ENCODE results near the gene TMC4. TPM values are rescaled to one million over a fixed set of nuclear protein-coding genes. Genes with fewer than 3 reads are reported as not detected.
"Not testable (repeated sequence)": the region's sequence is repeated elsewhere in the genome, so short reads cannot be mapped to it uniquely, and the experiment has no call there.

The TMC4 gene
- total RNA-seq, 1 donor from 2014 or later = 48.3 TPM

- intact Hi-C loops (cut with DNase I) = no loop called here
- no peak overlapping the region for H3K27ac ChIP-seq
- ATAC-seq = peak; percentile 80
- no peak overlapping the region for H3K4me3 ChIP-seq
- H3K36me3 ChIP-seq = peaks cover 5% of the 10 kb centered on the region
- no peaks in the 10 kb centered on the region for H3K4me1 ChIP-seq
- no peak for DNase-seq
- no peaks in the 10 kb centered on the region for H3K27me3 ChIP-seq
- no peak for TF ChIP-seq CTCF (IDR thresholded peaks at IDR 0.05)
- no peaks in the 10 kb centered on the region for H3K9me3 ChIP-seq
These were observed 5.8 kb upstream of the TMC4 start for GRCh38 chr19:54178581-54179261.

DNA sequence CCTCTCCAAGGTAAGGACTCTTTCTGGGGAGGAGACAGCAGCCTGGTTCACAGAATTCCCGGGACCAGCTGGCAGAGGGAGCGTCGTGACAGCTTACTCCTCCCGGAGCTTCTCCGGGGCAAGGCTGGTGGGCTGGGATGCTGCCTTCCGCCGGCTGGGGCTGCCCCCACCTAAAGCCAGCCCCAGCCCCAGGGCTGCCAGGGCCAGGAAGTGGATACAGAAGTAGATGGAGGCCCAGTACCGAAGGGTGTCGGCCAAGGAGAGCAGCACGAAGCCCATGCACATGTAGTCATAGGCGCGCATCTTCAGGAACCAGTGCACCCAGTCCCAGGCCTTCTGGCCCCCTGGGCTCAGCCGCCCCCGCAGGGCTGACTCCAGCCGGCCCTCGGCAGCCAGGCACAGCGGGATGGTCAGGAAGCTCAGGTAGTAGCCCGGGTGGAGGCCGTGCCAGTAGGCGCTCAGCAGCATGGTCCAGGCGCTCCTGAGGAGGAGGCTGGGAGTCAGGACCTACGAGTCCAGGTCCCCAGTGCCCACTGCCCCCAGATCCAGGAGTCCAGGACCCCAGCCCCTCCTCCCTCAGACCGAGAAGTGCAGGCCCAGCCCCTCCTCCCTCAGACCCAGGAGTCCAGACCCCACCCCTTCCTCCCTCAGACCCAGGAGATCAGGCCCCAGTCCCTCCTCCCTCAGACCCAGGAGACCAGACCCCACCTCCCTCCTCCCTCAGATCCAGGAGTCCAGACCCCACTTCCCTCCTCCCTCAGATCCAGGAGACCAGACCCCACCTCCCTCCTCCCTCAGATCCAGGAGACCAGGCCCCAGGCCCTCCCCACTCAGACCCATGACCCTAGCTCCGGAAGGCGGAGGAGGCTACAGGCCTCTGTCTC is 1.2 kb upstream of the TMC4 start:
- no peak for TF ChIP-seq CTCF (IDR thresholded peaks at IDR 0.05)
- Histone ChIP-seq H3K4me3 (no peak overlapping the region), H3K36me3 (no peaks in the 10 kb centered on the region), H3K27ac (no peak overlapping the region), H3K9me3 (no peaks in the 10 kb centered on the region), H3K27me3 (no peaks in the 10 kb centered on the region), H3K4me1 (no peaks in the 10 kb centered on the region)
- ATAC-seq = no peak
- no peak for DNase-seq
- intact Hi-C loops (cut with DNase I) = no loop called here

DNA sequence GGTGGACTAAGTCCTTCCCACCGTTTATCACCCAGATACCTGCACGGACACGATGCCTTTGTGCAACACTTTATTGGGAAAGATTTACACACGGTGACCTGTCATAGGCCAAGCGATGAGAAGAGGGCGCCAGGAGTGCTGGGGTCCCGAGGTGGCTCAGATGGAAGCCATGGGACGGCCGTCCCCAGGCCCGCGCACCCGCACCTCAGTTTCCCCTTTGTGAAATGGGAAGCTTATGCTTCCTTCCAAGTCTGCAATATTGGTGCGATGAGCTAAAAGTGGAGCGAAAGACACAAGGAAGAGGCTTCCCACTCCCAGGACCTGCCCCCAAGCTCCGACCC is 369 bp upstream of the TMC4 start:
- Histone ChIP-seq H3K27me3 (no peaks in the 10 kb centered on the region), H3K36me3 (no peaks in the 10 kb centered on the region), H3K9me3 (no peaks in the 10 kb centered on the region), H3K4me1 (peaks cover 1% of the 10 kb centered on the region), H3K4me3 (no peak overlapping the region), H3K27ac (no peak overlapping the region)
- intact Hi-C loops (cut with DNase I) = no loop called here
- ATAC-seq (no peak), DNase-seq (no peak)
- TF ChIP-seq CTCF (IDR thresholded peaks at IDR 0.05) = no peak

DNA sequence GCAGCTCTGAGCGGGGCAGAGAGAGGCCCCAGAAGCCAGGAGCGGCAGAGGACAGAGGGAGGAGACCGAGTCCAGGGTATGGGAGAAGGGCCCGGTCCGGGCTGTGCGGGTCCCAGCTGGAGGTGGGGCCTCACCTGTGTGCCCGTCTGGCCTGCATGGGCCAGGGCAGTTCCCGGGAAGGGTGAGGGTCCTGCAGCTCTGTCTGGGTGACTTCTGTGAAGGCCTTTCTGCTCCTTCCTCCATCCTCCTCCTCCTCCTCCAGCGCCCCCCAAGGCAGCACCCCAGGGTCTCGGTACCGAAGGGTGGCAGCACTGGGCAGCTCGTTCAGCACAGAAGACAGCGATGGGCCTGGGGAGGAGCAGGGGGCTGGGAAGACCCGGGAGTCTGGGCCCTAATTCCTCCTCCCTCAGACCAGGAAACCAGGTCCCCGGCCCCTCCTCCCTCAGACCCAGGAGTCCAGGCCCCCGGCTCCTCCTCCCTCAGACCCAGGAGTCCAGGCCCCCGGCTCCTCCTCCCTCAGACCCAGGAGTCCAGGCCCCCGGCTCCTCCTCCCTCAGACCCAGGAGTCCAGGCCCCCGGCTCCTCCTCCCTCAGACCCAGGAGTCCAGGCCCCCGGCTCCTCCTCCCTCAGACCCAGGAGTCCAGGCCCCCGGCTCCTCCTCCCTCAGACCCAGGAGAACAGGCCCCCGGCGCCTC is 1.1 kb downstream of the TMC4 start:
- H3K4me3 ChIP-seq; intact Hi-C loops (cut with DNase I): not testable (repeated sequence)

GRCh38 chr19:54169149-54169740 is 3.7 kb downstream of the TMC4 start:
- ATAC-seq (no peak), DNase-seq (no peak)
- H3K27me3 ChIP-seq = no peaks in the 10 kb centered on the region
- intact Hi-C loops (cut with DNase I) = loop anchor here (5.0 kb wide), 1 partner anchor 63 kb away; no protein-coding TSS in a partner anchor
- H3K27ac ChIP-seq = no peak overlapping the region
- TF ChIP-seq CTCF (IDR thresholded peaks at IDR 0.05) = no peak
- H3K4me1 ChIP-seq = peaks cover 9% of the 10 kb centered on the region
- H3K9me3 ChIP-seq = no peaks in the 10 kb centered on the region
- H3K36me3 ChIP-seq = no peaks in the 10 kb centered on the region
- H3K4me3 ChIP-seq = no peak overlapping the region

More for the DNA sequence above, 1.1 kb downstream of the TMC4 start:
- not testable (repeated sequence) for DNase-seq, H3K9me3 ChIP-seq, H3K27ac ChIP-seq, ATAC-seq, H3K4me1 ChIP-seq, H3K36me3 ChIP-seq, H3K27me3 ChIP-seq

Measured in upper lobe of right lung (tissue), 1 donor.